Stimulated activated CD4-positive, alpha-beta T cell treated with anti-CD3 and anti-CD28 coated beads, TNF-alpha, amount 100 ng/mL, for 1 hour (primary cell): ENCODE data around the gene PROZ.

Source experiments
- DNase-seq, 3 donors: peaks; one replicate each; pipeline ENCODE4 v3.0.0-alpha.2; 2020; ENCODE audit warnings: low read depth in 3 of 3, low spot score in 1 of 3

The PROZ gene

GRCh38 chr13:113140677-113141600, 17.5 kb upstream of the PROZ start:
- no peak for DNase-seq

GRCh38 chr13:113141601-113141970, 16.9 kb upstream of the PROZ start:
- no peak for DNase-seq

GRCh38 chr13:113142876-113143275, 15.6 kb upstream of the PROZ start:
- no peak for DNase-seq

- no peak for DNase-seq
Observed at GRCh38 chr13:113143466-113144254, 14.8 kb upstream of the PROZ start.

- DNase-seq = no peak
Observed at GRCh38 chr13:113144255-113144629, 14.2 kb upstream of the PROZ start.

GRCh38 chr13:113145496-113145895, 13.0 kb upstream of the PROZ start:
- no peak for DNase-seq

- no peak for DNase-seq
Observed at GRCh38 chr13:113145911-113146598, 12.4 kb upstream of the PROZ start.

GRCh38 chr13:113146750-113147149, 11.7 kb upstream of the PROZ start:
- DNase-seq = no peak

- no peak for DNase-seq
Observed at GRCh38 chr13:113147206-113147605, 11.2 kb upstream of the PROZ start.

GRCh38 chr13:113148407-113148806, 10.0 kb upstream of the PROZ start:
- no peak for DNase-seq

GRCh38 chr13:113148940-113149503, 9.4 kb upstream of the PROZ start:
- DNase-seq = no peak

- no peak for DNase-seq
Observed at GRCh38 chr13:113149711-113150549, 8.5 kb upstream of the PROZ start.

- DNase-seq = no peak
Observed at GRCh38 chr13:113150550-113151365, 7.7 kb upstream of the PROZ start.

- DNase-seq = no peak
Observed at GRCh38 chr13:113151745-113152690, 6.4 kb upstream of the PROZ start.

GRCh38 chr13:113152691-113152983, 5.8 kb upstream of the PROZ start:
- DNase-seq = no peak

GRCh38 chr13:113152984-113153809, 5.3 kb upstream of the PROZ start:
- no peak for DNase-seq

GRCh38 chr13:113153810-113154748, 4.4 kb upstream of the PROZ start:
- peak; percentile 47 to 57 (median 53) for DNase-seq
